AG09309 (cell line): ENCODE data around the gene TMEM263.
A peak's percentile ranks its signal among the peaks of the same experiment; 100 is the strongest.

ENCODE experiments used
- DNase-seq: peaks from one replicate; pipeline ENCODE4 v3.0.0-alpha.2; 2010; ENCODE audit warnings: low read depth
- H3K4me3 ChIP-seq: 2 replicates; pipeline ENCODE4 v1.5.1; 2011; ENCODE audit warnings: mild to moderate bottlenecking, low read depth, low read length, moderate library complexity; ENCODE audit not compliant: control insufficient read depth
- CTCF ChIP-seq: IDR thresholded peaks from 2 replicates; pipeline ENCODE4 v1.5.1; 2011; ENCODE audit warnings: mild to moderate bottlenecking, low read depth, low read length, inconsistent platforms; ENCODE audit not compliant: insufficient read depth, control insufficient read depth; ENCODE audit errors: missing control alignments

Gene TMEM263

GRCh38 chr12:106954462-106955376 is 988 bp upstream of the TMEM263 start:
- no peak for TF ChIP-seq CTCF
- DNase-seq, result no peak
- H3K4me3 ChIP-seq, result peak overlapping the region; percentile 59

GRCh38 chr12:106956048-106956578 is 406 bp downstream of the TMEM263 start:
- TF ChIP-seq CTCF, result no peak
- DNase-seq, result no peak

DNA sequence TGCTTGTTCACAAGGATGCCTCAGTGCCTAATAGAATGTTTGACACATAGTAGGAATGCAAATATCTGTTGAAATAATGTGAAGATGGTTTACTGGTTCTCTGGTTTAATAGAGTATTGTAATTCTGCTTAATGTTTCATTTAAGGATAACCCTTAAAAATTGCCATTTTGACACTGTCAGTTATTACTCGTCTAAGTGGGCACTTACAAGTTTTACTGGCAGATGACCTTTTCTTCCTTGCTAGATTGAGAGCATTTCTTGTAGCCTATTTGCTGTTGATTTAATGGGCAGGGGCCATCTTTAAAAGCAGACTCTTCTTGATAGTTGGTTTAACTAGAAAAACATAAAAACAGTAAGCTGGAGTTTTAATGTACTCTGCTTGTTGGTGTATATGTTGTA is 1.9 kb downstream of the TMEM263 start:
- peak overlapping the region; percentile 84 for H3K4me3 ChIP-seq
- no peak for DNase-seq
- TF ChIP-seq CTCF, result no peak

More at GRCh38 chr12:106956048-106956578, 406 bp downstream of the TMEM263 start:
- H3K4me3 ChIP-seq, result peak overlapping the region; percentile 84

DNA sequence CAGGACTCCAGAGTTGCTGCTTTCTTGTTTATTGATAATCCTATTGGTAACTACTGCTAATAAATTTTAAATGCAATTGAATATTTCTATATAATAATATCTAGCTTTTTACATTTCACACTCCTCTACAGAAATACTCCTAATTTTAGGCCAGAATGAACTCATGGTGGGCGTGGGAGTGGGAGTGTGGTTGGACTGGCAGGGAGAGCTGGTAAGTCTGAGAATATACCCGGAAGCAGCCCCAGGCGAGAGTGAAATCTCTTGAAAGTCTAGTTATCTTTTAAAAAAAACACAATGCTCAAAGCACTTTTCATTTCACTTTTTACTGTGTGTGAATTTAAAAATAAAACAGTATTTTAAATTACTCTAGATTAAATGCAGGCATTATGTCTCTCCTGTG is 4.7 kb downstream of the TMEM263 start:
- DNase-seq, result no peak
- TF ChIP-seq CTCF, result no peak
- no peak overlapping the region for H3K4me3 ChIP-seq

- no peak for DNase-seq
- no peak overlapping the region for H3K4me3 ChIP-seq
- TF ChIP-seq CTCF, result no peak
These were observed 6.6 kb downstream of the TMEM263 start for GRCh38 chr12:106962286-106962685.

GRCh38 chr12:106964526-106964925 is 8.8 kb downstream of the TMEM263 start:
- no peak for DNase-seq
- no peak overlapping the region for H3K4me3 ChIP-seq
- TF ChIP-seq CTCF, result no peak

DNA sequence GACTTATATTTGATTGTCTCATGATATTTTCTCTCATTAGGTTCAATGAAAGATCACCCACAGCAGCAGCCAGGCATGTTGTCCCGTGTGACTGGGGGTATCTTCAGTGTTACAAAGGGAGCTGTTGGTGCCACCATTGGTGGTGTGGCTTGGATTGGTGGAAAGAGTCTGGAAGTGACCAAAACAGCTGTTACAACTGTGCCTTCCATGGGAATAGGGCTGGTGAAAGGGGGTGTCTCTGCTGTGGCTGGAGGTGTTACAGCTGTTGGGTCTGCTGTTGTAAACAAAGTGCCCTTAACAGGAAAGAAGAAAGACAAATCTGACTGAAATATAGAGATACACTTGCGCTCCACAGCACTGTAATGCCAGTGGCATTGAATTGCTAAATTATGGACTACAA is 15.4 kb downstream of the TMEM263 start:
- no peak for TF ChIP-seq CTCF
- no peak overlapping the region for H3K4me3 ChIP-seq
- DNase-seq, result no peak
